Measurements from ENCODE around the gene TMEM11.

The TMEM11 gene, protein sequence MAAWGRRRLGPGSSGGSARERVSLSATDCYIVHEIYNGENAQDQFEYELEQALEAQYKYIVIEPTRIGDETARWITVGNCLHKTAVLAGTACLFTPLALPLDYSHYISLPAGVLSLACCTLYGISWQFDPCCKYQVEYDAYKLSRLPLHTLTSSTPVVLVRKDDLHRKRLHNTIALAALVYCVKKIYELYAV

DNA sequence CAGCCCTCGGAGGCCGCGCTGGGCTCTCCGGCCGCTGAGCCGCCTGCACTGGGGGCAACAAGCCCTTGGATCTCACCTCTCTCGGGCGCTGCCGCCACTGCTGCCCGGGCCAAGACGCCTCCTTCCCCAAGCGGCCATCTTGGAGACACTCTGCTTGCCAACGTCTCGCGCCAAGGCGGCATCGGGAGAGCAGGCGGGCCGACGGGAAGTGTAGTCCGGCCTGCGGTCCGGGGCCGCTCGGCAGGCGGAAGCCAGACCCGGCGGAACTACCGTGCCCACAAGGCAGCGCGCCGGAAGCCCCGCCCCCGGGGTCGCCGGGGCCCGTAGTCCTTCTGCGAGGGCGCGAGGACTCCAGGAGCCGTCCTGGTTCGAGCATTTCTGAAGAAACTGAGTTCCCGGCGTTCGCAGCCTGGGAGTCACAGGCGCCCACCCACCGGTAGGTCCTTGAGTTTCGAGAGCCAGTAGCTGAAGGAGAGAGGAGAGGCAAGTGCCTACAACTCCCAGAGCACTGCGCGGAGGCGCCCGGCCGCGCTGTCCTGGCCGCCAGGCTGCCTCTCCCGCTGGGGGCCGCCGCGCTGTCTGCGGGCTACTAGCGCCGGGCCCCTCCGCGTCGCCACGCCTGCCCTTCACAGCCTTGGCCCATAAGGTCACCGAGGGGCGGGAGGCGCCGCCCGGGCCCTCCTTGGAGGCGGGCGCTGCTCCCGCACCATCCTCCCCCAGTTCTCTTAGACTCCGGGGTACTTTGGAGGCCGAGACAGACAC, at the start of gene TMEM11:
TSS of gene TMEM11 (minus strand) at position 147 of the 762 bp plus-strand sequence. CDS start at position 138, 9 bp downstream.
- DNase-seq (ENCODE audit: insufficient read length, low spot score): peak; percentile 96
- FAIRE-seq: no peak
- TF ChIP-seq, protein P1, sequence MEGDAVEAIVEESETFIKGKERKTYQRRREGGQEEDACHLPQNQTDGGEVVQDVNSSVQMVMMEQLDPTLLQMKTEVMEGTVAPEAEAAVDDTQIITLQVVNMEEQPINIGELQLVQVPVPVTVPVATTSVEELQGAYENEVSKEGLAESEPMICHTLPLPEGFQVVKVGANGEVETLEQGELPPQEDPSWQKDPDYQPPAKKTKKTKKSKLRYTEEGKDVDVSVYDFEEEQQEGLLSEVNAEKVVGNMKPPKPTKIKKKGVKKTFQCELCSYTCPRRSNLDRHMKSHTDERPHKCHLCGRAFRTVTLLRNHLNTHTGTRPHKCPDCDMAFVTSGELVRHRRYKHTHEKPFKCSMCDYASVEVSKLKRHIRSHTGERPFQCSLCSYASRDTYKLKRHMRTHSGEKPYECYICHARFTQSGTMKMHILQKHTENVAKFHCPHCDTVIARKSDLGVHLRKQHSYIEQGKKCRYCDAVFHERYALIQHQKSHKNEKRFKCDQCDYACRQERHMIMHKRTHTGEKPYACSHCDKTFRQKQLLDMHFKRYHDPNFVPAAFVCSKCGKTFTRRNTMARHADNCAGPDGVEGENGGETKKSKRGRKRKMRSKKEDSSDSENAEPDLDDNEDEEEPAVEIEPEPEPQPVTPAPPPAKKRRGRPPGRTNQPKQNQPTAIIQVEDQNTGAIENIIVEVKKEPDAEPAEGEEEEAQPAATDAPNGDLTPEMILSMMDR (IDR thresholded peaks at IDR 0.05; ENCODE audit: insufficient read depth, missing control alignments): no peak

DNA sequence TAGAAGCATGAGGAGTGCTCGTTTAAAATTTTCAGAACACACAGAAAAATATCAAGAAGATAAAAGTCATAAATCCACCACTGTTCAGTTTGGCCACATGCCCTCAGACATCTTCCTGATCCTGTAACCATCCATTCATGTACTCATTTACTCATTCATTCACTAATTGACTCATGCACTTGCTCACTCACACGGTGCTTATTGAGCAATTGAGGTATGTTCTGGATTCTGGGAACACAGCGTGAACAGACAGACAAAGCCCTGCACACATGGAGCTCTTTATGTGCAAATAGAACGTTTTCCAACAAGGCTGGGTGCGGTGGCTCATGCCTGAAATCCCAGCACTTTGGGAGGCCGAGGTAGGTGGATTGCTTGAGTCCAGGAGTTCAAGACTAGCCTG, 49.4 kb upstream of the TMEM11 start:
- no peak for DNase-seq (ENCODE audit: insufficient read length, low spot score)
- FAIRE-seq: no peak
- TF ChIP-seq, protein P1 (IDR thresholded peaks at IDR 0.05; ENCODE audit: insufficient read depth, missing control alignments): no peak

DNA sequence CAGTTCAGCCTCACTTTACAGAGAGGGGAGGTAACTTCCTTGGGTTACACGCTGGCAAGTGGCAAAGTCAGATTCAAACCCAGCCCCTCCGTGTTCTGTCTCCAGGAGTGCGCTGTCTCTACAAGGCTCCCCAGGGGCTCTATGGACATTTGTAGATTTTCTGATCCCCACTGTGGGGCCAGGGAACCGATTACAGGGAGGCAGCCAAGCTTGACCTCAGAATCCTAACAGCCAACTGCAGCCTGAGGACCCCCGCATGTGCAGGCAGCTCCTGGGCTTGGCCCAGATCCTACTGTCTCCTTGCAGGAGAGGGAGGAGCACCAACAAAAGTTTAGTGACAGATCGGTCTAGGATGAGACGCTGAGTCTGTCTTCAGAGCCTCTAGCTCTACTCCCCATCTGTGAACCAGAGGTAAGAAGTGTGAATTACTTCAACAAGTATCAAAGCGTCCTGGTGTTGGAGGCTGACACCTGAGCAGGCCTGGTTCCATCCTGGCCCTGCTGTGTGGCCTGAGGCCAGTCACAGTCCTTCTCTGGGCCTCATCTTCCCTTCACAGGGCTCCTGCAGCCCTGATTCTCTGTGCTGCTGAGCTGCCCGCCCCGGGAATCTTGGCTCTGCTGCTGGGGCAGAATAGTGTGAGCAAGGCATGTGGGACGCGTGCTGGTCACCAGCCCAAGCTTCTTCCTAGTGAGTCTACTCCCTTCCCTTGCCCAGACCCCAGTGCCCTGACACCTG, 48.5 kb upstream of the TMEM11 start:
- DNase-seq (ENCODE audit: insufficient read length, low spot score): no peak
- TF ChIP-seq, protein P1 (IDR thresholded peaks at IDR 0.05; ENCODE audit: insufficient read depth, missing control alignments): no peak
- no peak for FAIRE-seq

DNA sequence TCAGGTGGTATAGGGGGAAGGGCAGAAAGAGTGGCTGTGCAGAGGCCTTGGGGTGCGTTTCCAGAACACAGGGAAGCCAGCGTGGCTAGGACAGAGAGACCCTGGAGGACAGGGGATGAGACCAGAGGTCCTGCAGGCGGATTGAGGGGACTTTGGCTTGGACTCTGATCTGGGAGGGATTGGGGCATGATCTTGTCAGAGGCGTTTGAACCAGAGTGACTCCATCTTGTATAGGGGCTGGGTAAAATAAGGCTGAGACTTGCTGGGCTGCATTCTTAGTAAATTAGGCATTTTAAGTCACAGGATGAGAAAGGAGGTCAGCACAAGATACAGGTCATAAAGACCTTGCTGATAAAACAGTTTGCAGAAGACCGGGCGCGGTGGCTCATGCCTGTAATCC, 44.6 kb upstream of the TMEM11 start:
- no peak for FAIRE-seq
- TF ChIP-seq, protein P1 (IDR thresholded peaks at IDR 0.05; ENCODE audit: insufficient read depth, missing control alignments): no peak

DNA sequence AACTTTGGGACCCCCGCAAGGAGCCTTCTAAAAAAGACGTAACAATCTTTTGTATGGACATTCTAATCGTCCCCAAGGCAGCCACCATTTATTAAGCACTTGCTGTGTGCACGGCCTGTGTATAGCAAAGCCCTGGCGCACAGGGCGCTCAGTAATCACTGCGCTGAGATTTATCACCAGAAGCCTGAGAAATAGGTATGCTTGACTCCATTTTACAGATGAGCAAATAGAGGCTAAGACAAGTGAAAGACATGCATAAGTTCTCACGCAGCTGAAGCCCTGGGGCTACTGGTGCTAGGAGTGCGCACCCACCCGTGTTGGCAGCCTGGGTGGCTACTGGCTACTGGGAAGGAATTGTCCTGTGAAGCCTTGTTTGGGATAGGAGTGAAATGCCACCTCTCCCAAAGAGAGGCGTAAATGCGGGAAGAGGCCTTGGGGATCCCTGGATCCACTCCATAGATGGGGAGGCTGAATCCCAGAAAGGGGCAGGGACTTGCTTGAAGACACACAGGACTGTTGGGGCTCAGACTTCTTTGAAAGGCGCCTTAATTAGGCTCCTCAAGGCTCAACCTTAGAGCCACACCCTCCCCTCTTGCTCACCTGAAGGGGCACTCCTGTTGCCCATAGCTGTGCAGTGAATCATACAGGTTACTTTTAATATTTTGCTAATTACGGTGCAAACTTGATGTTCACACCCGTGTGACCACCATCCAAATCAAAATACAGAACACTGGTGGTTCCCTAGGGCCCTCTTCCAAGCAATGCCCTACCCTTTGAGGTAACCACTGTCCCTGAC, 39.9 kb upstream of the TMEM11 start:
- DNase-seq (ENCODE audit: insufficient read length, low spot score): no peak
- TF ChIP-seq, protein P1 (IDR thresholded peaks at IDR 0.05; ENCODE audit: insufficient read depth, missing control alignments): no peak
- FAIRE-seq: no peak

More for the DNA sequence above, 44.6 kb upstream of the TMEM11 start:
- no peak for DNase-seq (ENCODE audit: insufficient read length, low spot score)

DNA sequence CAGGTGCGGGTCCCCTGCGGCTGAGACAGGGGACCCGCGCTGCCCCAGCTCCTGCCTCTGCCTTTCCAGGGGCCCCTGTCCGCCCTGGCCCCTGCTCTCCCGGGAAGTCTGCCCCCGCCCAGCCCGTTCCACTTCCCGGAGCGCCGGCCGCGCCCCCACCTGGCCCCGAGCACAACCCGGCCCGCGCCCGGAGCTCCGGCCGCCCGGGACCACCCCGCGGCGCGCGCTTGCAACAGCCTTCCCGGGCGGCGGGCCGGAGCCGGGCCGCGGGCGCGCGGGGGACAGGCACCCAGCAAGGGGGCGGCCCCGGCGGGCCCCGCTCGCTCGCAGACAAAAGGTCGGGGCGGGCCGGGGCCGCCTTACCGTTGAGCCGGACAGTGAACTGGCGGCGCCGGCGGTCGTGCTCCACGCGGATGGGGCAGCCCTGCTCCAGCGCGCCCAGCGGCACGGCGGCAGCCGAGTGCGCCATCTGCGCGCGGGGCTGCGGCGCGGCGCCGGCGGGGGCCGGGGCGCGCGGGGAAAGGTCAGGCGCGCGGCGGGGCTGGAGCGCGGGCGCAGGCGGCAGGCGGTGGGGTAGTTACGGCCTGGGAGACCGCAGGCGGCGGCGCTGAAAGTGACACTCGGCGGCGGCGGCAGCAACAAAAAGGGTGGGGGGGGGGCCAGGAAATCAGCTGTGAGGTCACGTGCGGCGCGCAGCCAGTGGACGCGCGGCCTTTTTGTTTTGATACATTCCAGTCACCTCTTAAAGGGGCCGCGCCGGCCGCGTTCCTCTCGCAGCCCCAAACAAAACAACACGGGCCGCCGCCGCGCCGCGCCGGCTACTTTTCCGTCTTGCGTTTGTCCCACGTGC, 39.1 kb upstream of the TMEM11 start, which contains the start of gene NATD1:
TSS of gene NATD1 (minus strand) at position 615 of the 850 bp plus-strand sequence. CDS start at position 469, 146 bp downstream.
- DNase-seq (ENCODE audit: insufficient read length, low spot score) (peak; percentile 78), FAIRE-seq (no peak)
- TF ChIP-seq, protein P1 (IDR thresholded peaks at IDR 0.05; ENCODE audit: insufficient read depth, missing control alignments): no peak
